H1 (cell line): ENCODE measurements around the gene DKK3. TPM values are rescaled to one million over a fixed set of nuclear protein-coding genes. Genes with fewer than 3 reads are reported as not detected.

Experiments
- KDM4A ChIP-seq: IDR thresholded peaks from one replicate; pipeline ENCODE4 v1.7.1; 2012; ENCODE audit warnings: low read depth, mild to moderate bottlenecking, moderate library complexity, low read length, inconsistent platforms; ENCODE audit not compliant: severe bottlenecking
- polyA plus RNA-seq, 7 experiments: library from polyadenylated mRNA; depleted of rRNA in 3 of 7; stranded (reverse) in 5 of 7; unstranded in 2 of 7; fragments of >200 nt in 5 of 7; fragments of 200-250 nt in 2 of 7; gene quantifications; 1 replicate in 5 of 7; 2 replicates in 1 of 7; 4 replicates in 1 of 7; pipeline versions ENCODE4 v1.2.1 to v1.2.3, GENCODE V29; 2011 to 2013; ENCODE audit warnings: missing spikeins in 2 of 7, mixed read lengths in 2 of 7
- total RNA-seq: library from RNA; stranded (reverse); fragmentation: NEBNext Ultra II Directional; extraction: Animal tissue kit (Norgen Biotek cat#: 25700); gene quantifications from 2 replicates; pipeline ENCODE4 v1.2.1, GENCODE V29; 2021
- TF ChIP-seq, protein P1 (sequence below): IDR thresholded peaks from 2 replicates; pipeline ENCODE4 v1.6.1; 2011; ENCODE audit warnings: low read length, improper control_type of control experiment
- TF ChIP-seq, protein P2 (sequence below): IDR thresholded peaks from 2 replicates; pipeline ENCODE4 v1.6.1; 2011; ENCODE audit warnings: low read depth, mild to moderate bottlenecking, low read length; ENCODE audit not compliant: insufficient read depth

The DKK3 gene
- total and polyA plus RNA-seq, 2 of the 8 experiments (the other 6 are each of a cell fraction or from before 2014, with no cell fraction given) = 30.0 to 40.1 TPM

DNA sequence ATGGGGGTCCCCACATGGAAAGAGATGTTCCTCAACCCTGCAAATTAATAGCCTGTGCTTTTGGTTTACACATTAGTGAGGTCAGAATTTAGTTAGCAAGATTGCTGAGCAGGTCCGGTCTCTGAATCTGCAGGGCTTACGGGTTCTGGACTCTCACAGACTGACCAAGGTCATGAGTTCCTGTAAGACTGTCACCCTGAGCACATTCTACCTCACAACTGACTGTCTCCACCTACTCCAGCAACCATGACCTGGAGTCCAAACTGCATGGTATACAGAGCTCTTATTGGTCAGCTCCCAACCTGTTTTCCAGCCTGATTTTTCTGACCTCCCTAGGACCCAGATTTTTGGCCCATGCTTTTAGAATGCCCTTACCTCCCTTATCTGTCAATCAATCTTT lies 28.2 kb downstream of the DKK3 start (continued):
- no peak for TF ChIP-seq KDM4A
- TF ChIP-seq, protein P1, sequence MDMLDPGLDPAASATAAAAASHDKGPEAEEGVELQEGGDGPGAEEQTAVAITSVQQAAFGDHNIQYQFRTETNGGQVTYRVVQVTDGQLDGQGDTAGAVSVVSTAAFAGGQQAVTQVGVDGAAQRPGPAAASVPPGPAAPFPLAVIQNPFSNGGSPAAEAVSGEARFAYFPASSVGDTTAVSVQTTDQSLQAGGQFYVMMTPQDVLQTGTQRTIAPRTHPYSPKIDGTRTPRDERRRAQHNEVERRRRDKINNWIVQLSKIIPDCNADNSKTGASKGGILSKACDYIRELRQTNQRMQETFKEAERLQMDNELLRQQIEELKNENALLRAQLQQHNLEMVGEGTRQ = no peak
- TF ChIP-seq, protein P2, sequence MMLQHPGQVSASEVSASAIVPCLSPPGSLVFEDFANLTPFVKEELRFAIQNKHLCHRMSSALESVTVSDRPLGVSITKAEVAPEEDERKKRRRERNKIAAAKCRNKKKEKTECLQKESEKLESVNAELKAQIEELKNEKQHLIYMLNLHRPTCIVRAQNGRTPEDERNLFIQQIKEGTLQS = no peak
